ENCODE data around the gene OR5K1. TPM values are rescaled to one million over a fixed set of nuclear protein-coding genes. Genes with fewer than 3 reads are reported as not detected.
A peak's percentile ranks its signal among the peaks of the same experiment; 100 is the strongest.

The OR5K1 gene
- total RNA-seq, 1 experiment from 2014 or later = not detected

DNA sequence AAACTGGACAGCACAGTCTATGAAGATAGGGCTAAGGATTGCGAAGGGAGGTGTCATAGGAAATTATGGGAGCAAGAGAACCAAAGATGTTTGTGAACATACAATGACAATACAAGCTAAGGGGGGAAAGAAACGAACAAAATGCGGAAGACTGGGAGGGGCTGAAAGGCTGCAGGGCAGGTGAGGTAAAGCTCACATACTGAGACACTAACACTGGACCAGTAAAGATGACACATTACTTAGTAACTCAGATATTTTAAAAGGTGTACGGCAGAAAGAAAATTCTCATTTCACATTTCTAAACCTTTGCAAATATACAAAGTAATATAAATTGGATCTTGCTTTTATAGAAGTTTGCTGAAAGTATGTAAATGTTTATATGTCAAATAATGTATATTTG is 49.6 kb downstream of the OR5K1 start:
- TF ChIP-seq SP1 (IDR thresholded peaks at IDR 0.05; ENCODE audit: low read depth) = no peak
- no peak for TF ChIP-seq EZH2 (IDR thresholded peaks at IDR 0.05)
- TF ChIP-seq JUND (IDR thresholded peaks at IDR 0.05) = 0 out of 2 replicates have a peak, but pooled peaks have one; percentile 24
- no peak for TF ChIP-seq CBX3 (IDR thresholded peaks at IDR 0.05; ENCODE audit: low read depth)
- peak overlapping the region; percentile 23 for H3K9ac ChIP-seq (ENCODE audit: low read length)
- H3K4me2 ChIP-seq (ENCODE audit: low read length) = peak overlapping the region; percentile 45
- H3K4me3 ChIP-seq (replicated peaks in 1 of 2; ENCODE audit: low read depth in 1 of 2, low read length in 2 of 2) = no peak overlapping the region
- peaks cover 16 to 17% of the 10 kb centered on the region in 2 experiments for H3K36me3 ChIP-seq (ENCODE audit: control insufficient read depth in 1 of 2, insufficient read depth in 2 of 2, low read length in 2 of 2)
- no peak overlapping the region for H2AFZ ChIP-seq (ENCODE audit: low read depth, low read length, poor library complexity, severe bottlenecking)
- no peaks in the 10 kb centered on the region for H3K9me2 ChIP-seq (ENCODE audit: insufficient read depth)
- intact Hi-C loops (cut with micrococcal nuclease) = no loop called here
- POLR2A ChIA-PET = interaction anchor here (1.1 to 3.3 kb wide), 4 partner anchors 10 to 42 kb away, joined by 3 to 14 read pairs (median 4); partner anchors contain the start of gene CLDND1
- DNase-seq (ENCODE audit: low read depth, low spot score) (no peak), ATAC-seq (peak; percentile 38)
- H3K79me2 ChIP-seq (ENCODE audit: insufficient read depth, low read length) = peaks cover 21% of the 10 kb centered on the region
- peaks cover 75 to 84% of the 10 kb centered on the region in 2 experiments for H3K4me1 ChIP-seq (ENCODE audit: control insufficient read depth in 1 of 2, insufficient read depth in 2 of 2, low read length in 2 of 2)
- BruUV-seq (replicated peaks) = no TSS peak
- CTCF ChIA-PET = interaction anchor here (1.3 kb wide), 1 partner anchor 84 kb away, joined by 4 read pairs; no protein-coding TSS in a partner anchor
- H4K20me1 ChIP-seq (ENCODE audit: insufficient read depth) = no peaks in the 10 kb centered on the region
- H3K9me3 ChIP-seq (ENCODE audit: control insufficient read depth in 1 of 2, insufficient read depth in 1 of 2, low read depth in 1 of 2, low read length in 2 of 2) = no peaks in the 10 kb centered on the region
- peak overlapping the region; percentile 86 for H3K27ac ChIP-seq (ENCODE audit: low read depth, low read length)
- RAD21 ChIA-PET (ENCODE audit: low non-redundant PET in 1 of 2, low total read pairs in 2 of 2, uncharacterized antibody in 2 of 2, unreplicated experiment in 2 of 2) = no interaction called here
- no peaks in the 10 kb centered on the region for H3K27me3 ChIP-seq (ENCODE audit: insufficient read depth, low read length)

GRCh38 chr3:98513091-98513511 is 50.1 kb downstream of the OR5K1 start:
- ChIA-PET POLR2A (interaction anchor here (1.0 to 3.3 kb wide), 4 partner anchors 9 to 51 kb away, joined by 3 to 14 read pairs (median 4); partner anchors contain the start of gene CLDND1), RAD21 (ENCODE audit: low non-redundant PET in 1 of 2, low total read pairs in 2 of 2, uncharacterized antibody in 2 of 2, unreplicated experiment in 2 of 2) (no interaction called here), CTCF (interaction anchor here (1.3 kb wide), 1 partner anchor 84 kb away, joined by 4 read pairs; no protein-coding TSS in a partner anchor)
- H3K27me3 ChIP-seq (ENCODE audit: insufficient read depth, low read length) = no peaks in the 10 kb centered on the region
- peaks cover 26% of the 10 kb centered on the region for H3K79me2 ChIP-seq (ENCODE audit: insufficient read depth, low read length)
- no peaks in the 10 kb centered on the region for H3K9me2 ChIP-seq (ENCODE audit: insufficient read depth)
- peak overlapping the region; percentile 45 for H3K4me2 ChIP-seq (ENCODE audit: low read length)
- no peaks in the 10 kb centered on the region for H4K20me1 ChIP-seq (ENCODE audit: insufficient read depth)
- ATAC-seq = peak; percentile 67
- H3K9me3 ChIP-seq (ENCODE audit: control insufficient read depth in 1 of 2, insufficient read depth in 1 of 2, low read depth in 1 of 2, low read length in 2 of 2) = no peaks in the 10 kb centered on the region
- intact Hi-C loops (cut with micrococcal nuclease) = no loop called here
- H3K36me3 ChIP-seq (ENCODE audit: control insufficient read depth in 1 of 2, insufficient read depth in 2 of 2, low read length in 2 of 2) = peaks cover 19 to 22% of the 10 kb centered on the region in 2 experiments
- BruUV-seq (replicated peaks) = no TSS peak
- H3K4me1 ChIP-seq (ENCODE audit: control insufficient read depth in 1 of 2, insufficient read depth in 2 of 2, low read length in 2 of 2) = peaks cover 79 to 89% of the 10 kb centered on the region in 2 experiments
- no peak overlapping the region for H2AFZ ChIP-seq (ENCODE audit: low read depth, low read length, poor library complexity, severe bottlenecking)
- peak overlapping the region; percentile 23 for H3K9ac ChIP-seq (ENCODE audit: low read length)
- H3K4me3 ChIP-seq (replicated peaks in 1 of 2; ENCODE audit: low read depth in 1 of 2, low read length in 2 of 2) = no peak overlapping the region
- DNase-seq (ENCODE audit: low read depth, low spot score) = peak; percentile 75
- peak overlapping the region; percentile 86 for H3K27ac ChIP-seq (ENCODE audit: low read depth, low read length)
- TF ChIP-seq RAD21 (IDR thresholded peaks at IDR 0.05; ENCODE audit: low read depth) = 0 out of 2 replicates have a peak, but pooled peaks have one; percentile 32
- TF ChIP-seq TCF7L2 (IDR thresholded peaks at IDR 0.05; ENCODE audit: borderline replicate concordance, extremely low read depth, insufficient read depth, insufficient read length) = no peak
- peak; percentile 90 for TF ChIP-seq CBX3 (IDR thresholded peaks at IDR 0.05; ENCODE audit: low read depth)
- TF ChIP-seq EGR1 (IDR thresholded peaks at IDR 0.05; ENCODE audit: low read depth) = peak; percentile 41; the same call in 1 of the 2 replicates
- TF ChIP-seq ZFX (IDR thresholded peaks at IDR 0.05) = no peak
- peak; percentile 88 for TF ChIP-seq SP1 (IDR thresholded peaks at IDR 0.05; ENCODE audit: low read depth)
- no peak; the same call in 1 of the 2 replicates for TF ChIP-seq SRF (IDR thresholded peaks at IDR 0.05; ENCODE audit: low read depth)
- TF ChIP-seq, protein P1, sequence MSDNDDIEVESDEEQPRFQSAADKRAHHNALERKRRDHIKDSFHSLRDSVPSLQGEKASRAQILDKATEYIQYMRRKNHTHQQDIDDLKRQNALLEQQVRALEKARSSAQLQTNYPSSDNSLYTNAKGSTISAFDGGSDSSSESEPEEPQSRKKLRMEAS (IDR thresholded peaks at IDR 0.05) = peak; percentile 71
- peak; percentile 79 for TF ChIP-seq JUND (IDR thresholded peaks at IDR 0.05)
- peak; percentile 99 for TF ChIP-seq CEBPB (IDR thresholded peaks at IDR 0.05; ENCODE audit: low read depth)
- TF ChIP-seq SIN3A (IDR thresholded peaks at IDR 0.05; ENCODE audit: low read depth) = peak; percentile 83
- TF ChIP-seq EZH2phosphoT487 (IDR thresholded peaks at IDR 0.05; ENCODE audit: borderline replicate concordance) = no peak
- peak; percentile 30 for TF ChIP-seq YY1 (IDR thresholded peaks at IDR 0.05; ENCODE audit: extremely low read depth, insufficient replicate concordance, low read depth, low read length)
- TF ChIP-seq POLR2AphosphoS5 (IDR thresholded peaks at IDR 0.05; ENCODE audit: low read depth, low read length) = peak; percentile 53
- no peak for TF ChIP-seq POLR2A (IDR thresholded peaks at IDR 0.05; ENCODE audit: borderline replicate concordance, extremely low read depth, insufficient read depth, insufficient read length)
- TF ChIP-seq REST (IDR thresholded peaks at IDR 0.05; ENCODE audit: low read depth) = no peak
- no peak for TF ChIP-seq EZH2 (IDR thresholded peaks at IDR 0.05)

Data from HCT116 (cell line).